NCI-H460 (cell line): ENCODE results near the gene TMOD3. TPM values are rescaled to one million over a fixed set of nuclear protein-coding genes. Genes with fewer than 3 reads are reported as not detected.
"Not testable (repeated sequence)": the region's sequence is repeated elsewhere in the genome, so short reads cannot be mapped to it uniquely, and the experiment has no call there.

Experiments
- DNase-seq: peaks from one replicate; pipeline ENCODE4 v3.0.0-alpha.2; 2016; ENCODE audit warnings: low read depth; ENCODE audit errors: extremely low read depth
- total RNA-seq: library from RNA; depleted of rRNA; stranded (reverse); fragments of >200 nt; shearing (Covaris generic); gene quantifications from 2 replicates; pipeline ENCODE4 v1.2.3, GENCODE V29; 2014

Gene TMOD3
- total RNA-seq, 1 experiment from 2014 or later: 59.0 TPM

DNA sequence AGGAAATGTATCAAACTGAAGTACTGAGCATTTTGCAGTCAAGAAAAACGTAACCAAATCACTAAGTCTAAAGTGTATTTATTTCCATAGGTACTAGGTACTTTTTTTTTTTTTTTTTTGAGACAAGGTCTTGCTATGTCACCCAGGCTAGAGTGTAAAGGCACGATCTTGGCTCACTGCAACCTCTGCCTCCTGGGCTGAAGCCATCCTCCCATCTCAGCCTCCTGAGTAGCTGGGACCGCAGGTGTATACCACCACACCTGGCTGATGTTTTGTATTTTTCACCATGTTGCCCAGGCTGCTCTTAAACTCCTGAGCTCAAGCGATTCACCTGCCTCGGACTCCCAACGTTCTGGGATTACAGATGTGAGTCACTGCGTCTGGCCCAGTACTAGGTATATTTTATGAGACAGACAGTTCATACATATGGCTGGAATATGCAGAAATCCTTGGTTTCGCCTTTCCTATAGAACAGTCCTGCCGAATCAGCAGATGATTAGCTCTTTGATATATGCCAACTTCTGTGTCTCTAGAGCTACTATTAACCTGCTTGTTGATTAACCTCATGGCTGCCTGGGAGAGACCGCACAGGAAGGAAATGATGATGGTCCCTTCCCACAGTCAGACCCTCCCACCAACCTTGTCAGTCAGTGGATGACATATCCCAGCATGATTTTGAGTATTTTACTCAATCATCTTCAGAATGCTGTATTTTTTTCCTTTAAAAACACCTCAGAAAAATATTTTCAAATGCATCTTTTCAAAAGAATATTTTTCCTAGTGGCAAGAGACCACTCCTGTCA lies 32.3 kb downstream of the TMOD3 start:
- no peak for DNase-seq

DNA sequence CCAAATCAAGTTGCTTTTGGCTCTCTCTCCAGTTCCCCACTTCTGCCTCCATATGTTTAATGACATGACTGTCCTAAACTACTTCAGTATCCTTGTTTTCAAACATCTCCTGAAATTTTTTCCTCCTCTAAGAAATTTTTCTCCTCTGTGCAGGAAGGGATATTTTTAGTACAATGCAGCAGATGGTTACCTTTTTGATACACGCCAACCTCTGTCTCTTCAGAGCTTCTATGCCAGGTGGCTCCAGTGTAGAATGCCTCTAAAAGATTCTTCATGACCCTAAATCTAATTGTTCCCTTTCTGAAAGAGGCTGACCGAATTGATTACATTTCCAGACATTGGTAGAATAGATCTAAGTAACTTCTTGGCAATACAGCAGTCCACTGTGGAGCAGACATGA lies 33.7 kb downstream of the TMOD3 start:
- no peak for DNase-seq

DNA sequence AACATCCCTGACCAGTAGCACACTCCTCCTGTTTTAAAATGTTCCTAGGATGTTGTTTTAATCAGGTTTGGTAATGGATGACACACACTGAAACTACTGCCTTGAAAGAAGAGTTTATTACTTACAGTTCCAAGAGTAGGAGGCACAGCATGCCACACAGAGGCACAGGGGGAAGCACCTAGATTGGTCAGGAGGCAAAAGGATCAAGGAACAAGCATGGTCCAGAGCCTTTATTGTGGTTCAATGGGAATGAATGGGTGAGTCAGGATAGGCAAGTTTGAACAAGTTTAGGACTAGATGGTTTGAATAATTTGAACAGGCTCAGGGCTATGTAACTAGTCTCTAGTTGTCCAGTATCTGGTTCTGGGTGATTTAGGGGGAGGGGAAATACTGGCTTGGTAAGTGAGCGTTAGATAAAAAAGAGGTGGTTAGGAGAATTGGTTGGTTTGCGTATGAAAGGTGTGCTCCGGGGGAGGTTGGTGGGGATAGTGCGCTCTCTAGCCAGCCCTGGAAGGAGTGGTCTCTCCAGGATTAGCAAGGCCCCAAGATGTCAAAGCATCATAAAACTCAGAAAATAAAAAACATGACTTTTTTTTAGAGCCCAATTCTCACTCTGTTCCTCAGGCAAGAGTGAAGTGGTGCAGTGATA lies 35.1 kb downstream of the TMOD3 start:
- DNase-seq: no peak

DNA sequence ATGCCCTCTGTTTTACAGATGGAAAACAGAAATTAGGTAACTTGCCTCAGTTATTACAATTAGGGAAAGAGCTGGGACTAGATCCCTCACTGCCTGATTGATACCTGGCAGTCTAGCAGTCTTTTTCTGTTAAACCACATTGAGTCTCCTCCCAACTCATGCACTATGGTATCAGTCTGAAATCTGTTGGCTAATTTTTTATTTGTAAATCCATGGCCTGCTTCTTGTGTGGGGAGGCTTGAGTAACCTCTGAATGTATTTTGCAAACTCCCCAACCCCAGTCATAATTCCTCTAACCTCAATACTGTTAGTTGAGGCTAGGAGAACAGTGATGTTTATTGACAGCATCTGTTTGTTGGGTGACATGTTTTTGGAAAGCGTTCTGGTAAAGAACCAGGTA lies 35.9 kb downstream of the TMOD3 start:
- DNase-seq: no peak

DNA sequence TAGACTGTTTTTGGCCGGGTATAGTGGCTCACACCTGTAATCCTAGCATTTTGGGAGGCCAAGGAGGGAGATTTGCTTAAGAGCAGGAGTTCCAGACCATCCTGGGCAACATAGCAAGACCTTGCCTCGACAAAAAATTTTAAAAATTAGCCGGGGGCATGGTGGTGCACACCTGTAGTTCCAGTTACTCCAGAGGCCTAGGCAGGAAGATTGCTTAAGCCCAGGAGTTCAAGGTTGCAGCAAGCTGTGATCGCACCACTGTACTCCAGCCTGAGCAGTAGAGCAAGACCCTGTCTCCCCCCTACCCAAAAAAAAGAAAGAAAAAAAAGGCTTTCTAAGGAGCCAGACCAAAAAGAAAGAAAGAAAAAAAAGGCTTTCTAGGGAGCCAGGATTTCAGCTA lies 36.7 kb downstream of the TMOD3 start:
- no peak for DNase-seq

DNA sequence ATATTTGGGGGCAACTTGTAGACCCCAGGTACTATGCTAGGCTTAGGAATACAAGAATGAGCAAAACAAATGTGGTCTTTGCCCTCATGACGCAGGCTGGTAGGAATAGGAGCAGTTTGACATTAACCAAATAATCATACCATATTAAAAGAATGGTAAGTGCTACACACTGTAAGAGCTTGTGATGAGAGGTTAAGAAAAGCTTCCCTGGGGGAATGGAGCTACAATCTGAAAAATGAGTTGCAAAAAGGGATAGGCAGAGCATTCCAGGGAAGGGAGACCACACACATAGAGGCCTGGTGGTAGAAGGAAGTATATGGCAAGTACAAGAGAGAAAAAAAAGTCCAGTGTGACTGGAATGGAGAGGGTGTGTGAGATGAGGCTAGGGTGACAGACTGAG lies 37.3 kb downstream of the TMOD3 start:
- DNase-seq: no peak

DNA sequence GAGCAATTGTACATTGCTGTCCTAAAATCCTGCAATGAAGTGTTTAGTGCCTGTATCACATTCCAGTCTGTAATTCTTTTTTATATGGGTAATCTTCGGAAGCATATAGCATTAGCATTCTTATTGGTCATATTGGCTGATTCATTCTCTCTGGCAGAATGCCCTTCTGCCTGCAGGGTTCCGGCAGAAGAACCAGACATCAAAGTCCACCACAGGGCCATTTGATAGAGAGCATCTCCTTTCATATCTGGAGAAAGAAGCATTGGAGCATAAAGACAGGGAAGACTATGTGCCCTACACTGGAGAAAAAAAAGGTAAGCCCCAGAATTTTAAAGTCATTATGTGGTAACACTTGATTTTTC lies 39.6 kb downstream of the TMOD3 start:
- DNase-seq: peak; percentile 73

DNA sequence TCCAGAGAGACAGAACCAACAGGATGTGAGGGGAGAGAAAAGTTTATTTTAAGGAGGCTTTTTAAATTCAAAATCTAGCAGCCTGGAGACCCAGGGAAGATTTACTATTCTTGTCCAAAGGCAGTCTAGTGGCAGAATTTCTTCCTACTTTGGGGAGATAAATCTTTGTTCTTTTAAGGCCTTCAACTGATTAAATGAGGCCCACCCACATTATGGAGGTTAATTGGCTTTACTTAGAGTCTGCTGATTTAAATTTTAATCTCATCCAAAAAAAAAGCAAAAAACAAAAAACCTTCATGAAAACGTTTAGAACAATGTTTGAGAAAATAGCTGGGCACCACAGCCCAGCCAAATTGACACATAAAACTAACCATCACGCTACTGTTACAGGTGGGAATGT lies 41.3 kb downstream of the TMOD3 start:
- DNase-seq: no peak

DNA sequence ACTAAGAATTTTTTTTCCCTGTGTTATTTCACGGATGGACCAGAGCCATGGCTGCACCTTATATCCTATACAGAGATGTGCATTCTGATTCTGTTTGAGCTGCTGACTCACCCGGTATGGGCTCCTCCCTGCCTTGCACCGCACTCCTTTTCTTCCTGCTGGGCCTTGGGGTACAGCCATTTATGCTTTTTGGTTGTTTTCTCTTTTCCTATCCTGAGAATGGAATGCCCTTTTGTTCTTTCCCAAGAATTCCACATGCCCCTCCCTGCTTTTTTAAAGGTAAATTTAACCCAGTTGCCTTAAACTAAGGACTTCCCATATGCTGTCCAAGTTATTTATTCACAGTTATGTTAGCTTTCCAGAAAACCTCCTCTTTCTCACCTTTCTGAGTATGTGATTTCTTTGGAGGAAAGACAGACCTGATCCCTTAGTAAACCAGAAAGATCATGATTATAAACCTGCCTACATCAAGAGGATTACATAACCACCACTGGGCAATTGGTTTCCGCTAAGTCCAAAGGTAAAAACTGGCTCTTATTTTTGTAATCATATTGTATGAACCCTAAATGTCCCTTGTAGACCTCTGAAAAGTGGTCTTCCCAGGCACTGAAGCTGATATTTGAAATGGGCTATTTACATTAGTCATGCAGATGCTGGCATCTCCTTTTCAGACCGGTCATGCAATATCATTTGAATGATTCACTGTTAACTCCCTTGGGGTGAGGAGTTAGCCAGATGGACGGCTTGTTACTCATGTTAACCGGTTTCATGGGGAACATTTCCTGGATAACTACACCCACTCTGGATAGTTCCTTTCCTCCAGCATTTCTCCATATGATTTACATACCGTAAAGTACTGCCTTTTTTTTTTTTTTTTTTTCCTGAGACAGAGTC lies 45.5 kb downstream of the TMOD3 start:
- peak; percentile 94 for DNase-seq

DNA sequence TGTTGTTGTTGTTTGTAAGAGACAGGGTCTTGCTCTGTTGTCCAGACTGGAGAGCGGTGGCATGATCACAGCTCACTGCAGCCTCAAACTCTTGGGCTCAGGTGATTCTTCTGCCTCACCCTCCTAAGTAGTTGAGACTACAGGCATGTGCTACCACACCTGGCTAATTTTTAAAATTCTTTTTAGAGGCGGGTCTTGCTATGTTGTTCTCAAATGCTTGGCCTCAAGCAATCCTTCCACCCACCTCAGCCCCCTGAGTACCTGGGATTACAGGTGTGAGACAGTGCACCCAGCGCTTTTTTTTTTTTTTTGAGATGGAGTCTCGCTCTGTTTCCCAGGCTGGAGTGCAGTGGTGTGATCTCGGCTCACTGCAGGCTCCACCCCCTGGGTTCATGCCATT lies 46.7 kb downstream of the TMOD3 start:
- DNase-seq: no peak

DNA sequence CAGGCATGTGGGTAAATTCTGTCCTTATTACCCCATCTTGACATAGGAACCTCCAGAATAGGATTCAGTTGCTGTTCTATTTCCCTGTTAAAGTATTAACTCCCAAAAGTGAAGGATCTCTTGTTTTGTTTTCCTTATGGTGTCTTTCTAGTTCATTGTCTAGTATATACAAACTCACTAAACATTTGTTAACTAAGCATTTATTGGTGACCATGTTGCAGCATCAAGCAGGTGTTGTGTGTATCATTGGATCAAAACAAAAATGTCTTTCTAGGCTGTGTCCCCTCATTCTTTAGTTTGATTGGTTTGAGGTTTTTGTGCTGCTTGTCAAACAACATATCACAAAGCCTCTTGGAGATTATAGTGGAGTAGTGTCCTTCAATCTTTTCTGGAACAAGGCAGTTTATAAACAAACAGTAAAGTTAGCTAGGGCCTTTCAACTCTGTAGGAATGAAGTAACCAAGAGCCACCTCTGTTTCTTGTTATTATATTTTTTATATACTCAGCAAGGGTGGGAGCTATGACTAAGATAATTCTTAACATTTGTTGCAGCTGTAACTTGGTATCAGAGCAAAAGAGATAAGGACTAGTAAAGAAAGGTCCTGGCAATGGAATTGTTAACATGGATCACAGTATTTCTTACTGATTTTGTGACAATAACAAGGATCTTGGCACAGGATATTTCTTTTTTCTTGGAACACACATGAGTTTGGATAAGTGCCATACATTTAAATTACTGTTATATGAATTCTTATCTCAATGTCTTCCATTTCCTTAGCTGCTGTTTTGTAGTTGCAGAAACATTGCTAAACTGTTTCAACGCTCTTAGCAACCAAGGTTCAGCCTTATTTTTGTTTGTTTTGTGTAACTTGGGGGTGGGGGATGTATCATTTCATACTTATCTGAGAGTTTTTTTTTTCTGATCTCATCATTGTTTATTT lies 49.3 kb downstream of the TMOD3 start:
- DNase-seq: peak; percentile 54

DNA sequence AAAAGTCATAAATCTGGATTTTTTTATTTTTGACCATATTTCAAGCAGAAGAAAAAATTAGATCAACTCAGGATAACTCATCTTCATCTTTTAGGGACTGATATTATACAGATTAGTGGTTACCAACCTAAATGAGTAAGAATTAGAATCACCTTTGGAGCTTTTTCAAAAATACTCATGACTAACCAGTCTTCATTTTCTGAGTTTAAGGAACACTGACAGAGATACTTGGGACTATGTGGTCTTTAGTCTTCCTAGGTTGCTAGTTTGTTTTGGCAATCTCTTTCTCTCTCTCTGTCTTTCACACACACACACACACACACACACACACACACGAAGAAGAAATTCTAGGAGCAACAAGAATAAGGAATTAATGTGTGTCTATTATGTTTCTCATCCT lies 50.1 kb downstream of the TMOD3 start:
- no peak for DNase-seq

DNA sequence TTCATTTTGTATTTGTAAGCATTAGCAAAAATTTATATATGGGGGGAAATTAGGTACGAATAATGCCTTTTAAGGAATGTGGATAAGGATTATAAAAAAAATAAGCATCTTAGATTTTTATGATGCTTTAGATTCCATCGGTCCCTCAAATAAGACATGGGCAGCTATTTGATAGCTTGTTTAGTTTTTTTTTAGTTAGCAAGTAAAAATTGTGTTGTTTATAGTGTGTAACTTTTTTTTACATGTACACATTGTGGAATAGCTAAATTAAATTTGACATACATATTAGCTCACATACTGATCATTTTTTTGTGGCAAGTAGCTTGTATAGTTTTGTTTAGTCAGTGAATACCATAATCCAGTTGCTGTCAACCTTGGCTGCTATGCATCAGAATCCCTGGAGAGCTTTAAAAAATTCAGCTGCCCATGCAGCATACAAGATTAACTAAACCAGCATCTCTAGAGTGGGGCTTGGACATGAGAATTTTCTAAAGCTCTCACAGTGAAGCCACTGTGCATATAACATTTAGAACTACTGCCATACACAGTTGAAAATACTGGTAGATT lies 53.9 kb downstream of the TMOD3 start:
- no peak for DNase-seq

DNA sequence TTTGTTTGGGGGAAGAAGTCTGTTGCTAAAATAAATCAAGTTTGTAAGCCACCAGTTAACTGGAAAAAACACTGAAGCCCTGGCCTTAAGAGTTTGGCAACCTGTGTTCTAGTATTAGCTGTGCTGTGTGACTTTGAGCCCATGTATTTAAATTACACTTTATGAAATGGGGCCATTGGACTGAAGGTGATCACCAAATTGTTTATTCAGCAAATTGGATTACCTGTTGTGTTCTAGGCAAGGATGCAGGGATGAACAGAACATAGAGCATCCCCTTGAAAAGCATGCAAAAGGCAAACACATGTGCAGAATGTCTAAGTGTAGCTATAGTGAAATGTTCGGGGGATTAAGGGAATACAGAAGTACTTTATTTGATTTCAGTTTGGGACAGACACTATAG lies 54.6 kb downstream of the TMOD3 start:
- DNase-seq: no peak

DNA sequence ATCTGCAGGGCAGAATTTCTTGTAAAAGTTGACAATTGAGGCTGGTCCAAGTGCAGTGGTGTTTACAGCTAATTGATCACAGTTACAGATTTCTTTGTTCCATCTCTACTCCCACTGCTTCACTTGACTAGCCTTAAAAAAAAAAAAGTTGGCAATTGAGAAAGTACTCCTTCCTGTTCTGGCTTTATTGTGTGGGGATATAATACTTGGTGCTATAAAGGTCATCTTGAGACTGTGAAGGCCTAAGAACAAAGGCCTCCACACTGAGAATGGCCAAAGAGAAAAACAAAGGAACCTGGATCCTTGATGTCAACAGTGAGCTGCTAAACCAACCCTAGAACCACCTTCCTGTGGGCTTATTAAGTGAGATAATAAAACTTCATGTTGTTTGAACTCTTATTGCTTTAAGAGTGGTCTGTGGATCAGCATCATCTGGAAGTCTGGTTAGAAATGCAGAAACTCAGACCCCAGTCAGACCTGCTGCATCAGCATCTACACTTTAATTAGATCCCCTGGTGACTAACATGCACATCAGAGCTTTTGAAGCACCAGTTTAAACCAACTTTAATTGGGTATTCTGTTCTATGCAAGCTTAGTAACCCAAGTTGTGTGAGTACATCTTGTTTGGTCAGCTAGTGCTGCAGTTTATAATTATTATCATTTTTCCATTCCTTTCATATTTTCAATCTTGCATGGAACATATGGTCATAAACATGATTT lies 55.2 kb downstream of the TMOD3 start:
- no peak for DNase-seq

DNA sequence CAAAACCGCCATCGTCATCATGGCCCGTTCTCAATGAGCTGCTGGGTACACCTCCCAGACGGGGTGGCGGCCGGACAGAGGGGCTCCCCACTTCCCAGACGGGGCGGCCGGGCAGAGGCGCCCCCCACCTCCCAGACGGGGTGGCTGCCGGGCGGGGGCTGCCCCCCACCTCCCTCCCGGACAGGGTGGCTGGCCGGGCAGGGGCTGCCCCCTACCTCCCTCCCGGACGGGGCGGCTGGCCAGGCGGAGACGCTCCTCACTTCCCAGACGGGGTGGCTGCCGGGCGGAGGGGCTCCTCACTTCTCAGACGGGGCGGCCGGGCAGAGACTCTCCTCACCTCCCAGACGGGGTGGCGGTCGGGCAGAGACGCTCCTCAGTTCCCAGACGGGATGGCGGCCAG lies 56.3 kb downstream of the TMOD3 start:
- DNase-seq: not testable (repeated sequence)

DNA sequence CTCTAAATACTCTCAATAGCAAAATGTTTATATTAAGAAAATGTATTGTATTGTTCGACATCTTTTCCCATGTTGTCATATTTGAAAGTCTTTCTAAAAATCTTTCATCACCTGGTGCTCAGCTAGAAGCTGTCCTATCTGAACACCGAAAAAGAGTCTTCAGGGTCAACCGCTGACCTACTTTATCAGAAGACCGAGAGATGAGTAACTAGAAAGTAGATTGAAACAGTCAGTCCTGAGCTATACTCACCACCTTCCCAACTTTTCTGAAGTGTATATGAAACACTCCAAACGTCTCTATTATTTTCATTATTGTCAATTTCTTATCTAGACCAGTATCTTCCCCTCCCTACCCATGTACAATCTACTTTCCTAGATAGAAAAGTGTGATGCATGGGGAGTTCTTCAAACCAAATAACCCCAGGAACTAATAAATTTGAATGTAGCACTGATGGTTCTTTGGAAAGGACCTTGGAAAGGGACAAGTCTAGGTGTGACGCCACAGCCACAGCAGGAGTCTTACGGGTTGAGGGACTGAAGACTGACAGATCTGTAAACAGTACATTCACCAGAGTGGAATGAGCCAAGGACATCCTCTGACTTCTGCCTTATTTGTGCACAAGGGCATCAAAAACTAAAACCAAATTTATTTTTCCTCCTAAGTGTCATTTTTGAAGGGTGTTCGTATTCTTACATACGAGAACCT lies 58.6 kb downstream of the TMOD3 start:
- no peak for DNase-seq

DNA sequence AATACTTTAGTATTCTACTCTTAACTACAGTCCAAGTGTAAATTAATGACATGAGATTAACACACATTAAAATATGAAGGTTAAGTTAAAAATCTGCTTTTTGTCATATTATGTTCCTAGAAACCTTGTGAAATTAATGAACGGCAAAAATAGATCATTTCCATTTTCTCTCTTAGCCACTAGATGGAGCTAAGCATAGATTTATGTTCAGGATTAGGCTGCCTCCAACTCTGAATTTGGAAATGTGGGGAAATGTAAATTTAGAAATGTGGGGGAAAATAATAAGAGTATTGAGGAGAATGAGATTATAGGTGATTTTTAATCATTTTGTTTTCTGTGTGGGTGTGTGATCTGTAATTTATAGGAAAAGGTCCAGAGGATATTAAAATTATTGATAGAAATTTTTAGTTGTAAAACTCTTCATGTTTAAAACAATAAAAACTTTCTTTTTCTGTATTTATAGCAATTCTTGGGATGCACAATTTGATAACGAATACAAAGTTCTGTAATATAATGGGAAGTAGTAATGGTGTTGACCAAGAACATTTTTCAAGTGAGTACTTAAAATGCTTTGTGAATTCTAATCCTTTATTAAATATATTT lies 59.2 kb downstream of the TMOD3 start:
- DNase-seq: peak; percentile 25
